ENCODE data around the gene B3GNT3.

GRCh38 chr19:17855280-17856152 is 60.6 kb downstream of the B3GNT3 start:
- no peak for TF ChIP-seq POLR2A (IDR thresholded peaks at IDR 0.05)
- peak; percentile 80 to 96 (median 93) for TF ChIP-seq CTCF (IDR thresholded peaks at IDR 0.05)

All from thyroid gland (tissue), 4 donors.